ENCODE measurements around the gene COL4A2. TPM values are rescaled to one million over a fixed set of nuclear protein-coding genes. Genes with fewer than 3 reads are reported as not detected.

The COL4A2 gene
- total RNA-seq, 1 donor from 2014 or later: not detected

GRCh38 chr13:110412132-110412914 is 105.2 kb downstream of the COL4A2 start:
- Mint-ChIP-seq H3K27me3 (peaks cover 24% of the 10 kb centered on the region), H3K4me3 (no peak overlapping the region), H3K4me1 (peaks cover 3% of the 10 kb centered on the region), H3K36me3 (ENCODE audit: low read depth) (no peaks in the 10 kb centered on the region), H3K27ac (no peak overlapping the region), H3K9me3 (no peaks in the 10 kb centered on the region)
- intact Hi-C loops (cut with micrococcal nuclease): loop anchor here (2.0 kb wide), 1 partner anchor 1268 kb away; no protein-coding TSS in a partner anchor
- ATAC-seq (ENCODE audit: low read depth) (peak; percentile 90), DNase-seq (peak; percentile 39)
- CTCF ChIA-PET: interaction anchor here (0.9 to 3.3 kb wide), 4 partner anchors 44 to 1451 kb away, joined by 4 to 39 read pairs (median 14); no protein-coding TSS in a partner anchor
- POLR2A ChIA-PET: no interaction called here
- TF ChIP-seq, protein P1, sequence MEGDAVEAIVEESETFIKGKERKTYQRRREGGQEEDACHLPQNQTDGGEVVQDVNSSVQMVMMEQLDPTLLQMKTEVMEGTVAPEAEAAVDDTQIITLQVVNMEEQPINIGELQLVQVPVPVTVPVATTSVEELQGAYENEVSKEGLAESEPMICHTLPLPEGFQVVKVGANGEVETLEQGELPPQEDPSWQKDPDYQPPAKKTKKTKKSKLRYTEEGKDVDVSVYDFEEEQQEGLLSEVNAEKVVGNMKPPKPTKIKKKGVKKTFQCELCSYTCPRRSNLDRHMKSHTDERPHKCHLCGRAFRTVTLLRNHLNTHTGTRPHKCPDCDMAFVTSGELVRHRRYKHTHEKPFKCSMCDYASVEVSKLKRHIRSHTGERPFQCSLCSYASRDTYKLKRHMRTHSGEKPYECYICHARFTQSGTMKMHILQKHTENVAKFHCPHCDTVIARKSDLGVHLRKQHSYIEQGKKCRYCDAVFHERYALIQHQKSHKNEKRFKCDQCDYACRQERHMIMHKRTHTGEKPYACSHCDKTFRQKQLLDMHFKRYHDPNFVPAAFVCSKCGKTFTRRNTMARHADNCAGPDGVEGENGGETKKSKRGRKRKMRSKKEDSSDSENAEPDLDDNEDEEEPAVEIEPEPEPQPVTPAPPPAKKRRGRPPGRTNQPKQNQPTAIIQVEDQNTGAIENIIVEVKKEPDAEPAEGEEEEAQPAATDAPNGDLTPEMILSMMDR (IDR thresholded peaks at IDR 0.05): peak; percentile 71

GRCh38 chr13:110413016-110413675 is 106.1 kb downstream of the COL4A2 start:
- Mint-ChIP-seq H3K4me1 (peaks cover 3% of the 10 kb centered on the region), H3K9me3 (no peaks in the 10 kb centered on the region), H3K36me3 (ENCODE audit: low read depth) (no peaks in the 10 kb centered on the region), H3K27me3 (peaks cover 31% of the 10 kb centered on the region), H3K27ac (no peak overlapping the region), H3K4me3 (no peak overlapping the region)
- ChIA-PET CTCF (interaction anchor here (2.8 to 3.3 kb wide), 2 partner anchors 191 to 1452 kb away, joined by 22 to 39 read pairs; no protein-coding TSS in a partner anchor), POLR2A (no interaction called here)
- ATAC-seq (ENCODE audit: low read depth) (no peak), DNase-seq (no peak)
- TF ChIP-seq, protein P1 (IDR thresholded peaks at IDR 0.05): no peak
- intact Hi-C loops (cut with micrococcal nuclease): loop anchor here (2.0 kb wide), 1 partner anchor 1268 kb away; no protein-coding TSS in a partner anchor

DNA sequence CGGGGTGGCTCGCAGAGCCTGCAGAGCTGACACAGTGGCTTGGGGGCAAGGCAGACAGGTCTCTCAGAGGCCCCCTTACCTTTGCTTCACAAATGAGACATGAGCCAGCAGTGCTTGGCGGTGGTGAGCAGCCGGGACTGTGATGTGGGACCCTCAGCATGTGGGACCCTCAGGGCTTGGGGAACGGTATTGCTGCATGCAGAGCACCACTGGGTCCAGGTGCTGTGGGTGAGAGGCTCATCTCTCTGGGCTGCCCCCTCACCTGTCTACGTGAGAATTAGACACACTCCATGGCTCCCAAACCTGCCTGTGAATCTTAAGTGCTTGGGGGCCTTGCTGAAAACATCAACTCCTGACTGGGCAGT is 106.6 kb downstream of the COL4A2 start:
- ATAC-seq (ENCODE audit: low read depth) (no peak), DNase-seq (no peak)
- Mint-ChIP-seq H3K4me3 (no peak overlapping the region), H3K9me3 (no peaks in the 10 kb centered on the region), H3K27ac (no peak overlapping the region), H3K27me3 (peaks cover 36% of the 10 kb centered on the region), H3K4me1 (peaks cover 3% of the 10 kb centered on the region), H3K36me3 (ENCODE audit: low read depth) (no peaks in the 10 kb centered on the region)
- intact Hi-C loops (cut with micrococcal nuclease): loop anchor here (2.0 kb wide), 1 partner anchor 1269 kb away; no protein-coding TSS in a partner anchor
- CTCF ChIA-PET: no interaction called here
- POLR2A ChIA-PET: no interaction called here
- TF ChIP-seq, protein P1 (IDR thresholded peaks at IDR 0.05): no peak

DNA sequence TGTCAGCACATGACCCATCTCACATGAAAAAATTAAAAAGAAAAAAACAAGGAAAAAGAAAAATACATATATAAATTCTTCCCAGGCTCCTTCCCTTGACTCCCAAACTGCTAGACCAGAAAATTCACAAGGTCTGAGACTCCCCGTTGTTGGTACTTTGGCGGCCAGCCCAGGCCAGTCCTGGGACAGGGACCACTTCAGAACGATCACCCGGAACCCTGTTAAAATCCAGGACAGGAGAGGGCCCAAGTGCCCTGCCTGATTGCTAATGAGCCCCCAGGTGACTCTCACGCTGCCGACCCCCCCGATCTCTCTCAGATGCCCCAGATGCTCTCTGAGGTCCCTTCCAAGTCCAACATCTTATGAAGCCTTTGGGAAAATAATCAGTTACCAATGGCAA is 107.2 kb downstream of the COL4A2 start:
- ChIA-PET CTCF (no interaction called here), POLR2A (no interaction called here)
- Mint-ChIP-seq H3K4me1 (peaks cover 3% of the 10 kb centered on the region), H3K27me3 (peaks cover 41% of the 10 kb centered on the region), H3K4me3 (no peak overlapping the region), H3K27ac (no peak overlapping the region), H3K36me3 (ENCODE audit: low read depth) (no peaks in the 10 kb centered on the region), H3K9me3 (no peaks in the 10 kb centered on the region)
- DNase-seq: no peak
- TF ChIP-seq, protein P1 (IDR thresholded peaks at IDR 0.05): no peak
- intact Hi-C loops (cut with micrococcal nuclease): no loop called here
- ATAC-seq (ENCODE audit: low read depth): no peak

GRCh38 chr13:110414931-110415330 is 107.8 kb downstream of the COL4A2 start:
- TF ChIP-seq, protein P1 (IDR thresholded peaks at IDR 0.05): no peak
- Mint-ChIP-seq H3K4me1 (peaks cover 3% of the 10 kb centered on the region), H3K27ac (no peak overlapping the region), H3K36me3 (ENCODE audit: low read depth) (no peaks in the 10 kb centered on the region), H3K9me3 (no peaks in the 10 kb centered on the region), H3K4me3 (no peak overlapping the region), H3K27me3 (peaks cover 47% of the 10 kb centered on the region)
- DNase-seq (no peak), ATAC-seq (ENCODE audit: low read depth) (no peak)
- intact Hi-C loops (cut with micrococcal nuclease): no loop called here
- ChIA-PET POLR2A (no interaction called here), CTCF (interaction anchor here (0.7 kb wide), 1 partner anchor 41 kb away, joined by 3 read pairs; no protein-coding TSS in a partner anchor)
